ENCODE data around the gene ACTR3C. TPM values are rescaled to one million over a fixed set of nuclear protein-coding genes. Genes with fewer than 3 reads are reported as not detected.

ACTR3C gene
- total RNA-seq, 1 donor from 2014 or later = 14.1 TPM

GRCh38 chr7:150338166-150338829, 15.0 kb upstream of the ACTR3C start:
- intact Hi-C loops (cut with micrococcal nuclease) = no loop called here

DNA sequence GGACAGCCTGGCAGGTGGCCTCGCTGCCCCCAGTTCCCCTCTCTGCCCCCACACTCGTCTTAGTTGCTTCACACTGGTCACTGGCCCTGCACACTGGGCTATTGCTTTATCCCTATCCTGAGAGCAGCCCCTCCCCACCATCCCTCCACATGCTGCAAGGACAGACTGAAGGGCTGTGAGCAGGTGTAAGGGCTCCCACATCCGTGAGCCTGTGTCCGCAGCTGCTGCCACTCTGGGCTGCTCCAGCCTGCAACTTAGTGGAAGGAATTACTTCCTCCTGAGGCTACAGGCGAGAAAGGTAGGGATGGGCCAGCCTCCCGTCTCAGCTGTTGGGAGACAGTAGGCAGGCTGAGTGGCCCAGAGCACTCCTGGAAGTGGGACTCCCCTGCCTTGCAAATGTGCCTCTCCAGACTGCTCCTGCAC, 14.3 kb upstream of the ACTR3C start:
- intact Hi-C loops (cut with micrococcal nuclease) = no loop called here

GRCh38 chr7:150337179-150337578, 13.8 kb upstream of the ACTR3C start:
- intact Hi-C loops (cut with micrococcal nuclease) = no loop called here

- intact Hi-C loops (cut with micrococcal nuclease) = no loop called here
Measured at GRCh38 chr7:150336746-150337145, 13.4 kb upstream of the ACTR3C start.

DNA sequence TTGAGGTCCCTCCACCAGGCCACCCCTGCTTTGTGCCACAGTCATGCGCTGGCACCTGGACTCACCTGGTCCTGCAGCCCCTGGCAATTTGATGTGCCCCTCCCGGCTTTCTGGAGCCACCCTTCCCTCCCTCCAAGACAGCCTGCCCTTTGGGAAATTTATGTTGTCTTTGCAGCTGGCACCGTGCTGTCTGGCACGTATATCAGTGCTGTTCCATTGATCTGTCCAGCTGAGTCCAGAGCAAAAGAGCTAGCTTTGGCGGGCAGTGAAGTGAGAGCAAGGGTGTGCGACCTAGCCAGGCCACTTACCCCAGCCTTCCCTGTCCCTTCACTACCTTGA, 12.4 kb upstream of the ACTR3C start:
- intact Hi-C loops (cut with micrococcal nuclease) = no loop called here

DNA sequence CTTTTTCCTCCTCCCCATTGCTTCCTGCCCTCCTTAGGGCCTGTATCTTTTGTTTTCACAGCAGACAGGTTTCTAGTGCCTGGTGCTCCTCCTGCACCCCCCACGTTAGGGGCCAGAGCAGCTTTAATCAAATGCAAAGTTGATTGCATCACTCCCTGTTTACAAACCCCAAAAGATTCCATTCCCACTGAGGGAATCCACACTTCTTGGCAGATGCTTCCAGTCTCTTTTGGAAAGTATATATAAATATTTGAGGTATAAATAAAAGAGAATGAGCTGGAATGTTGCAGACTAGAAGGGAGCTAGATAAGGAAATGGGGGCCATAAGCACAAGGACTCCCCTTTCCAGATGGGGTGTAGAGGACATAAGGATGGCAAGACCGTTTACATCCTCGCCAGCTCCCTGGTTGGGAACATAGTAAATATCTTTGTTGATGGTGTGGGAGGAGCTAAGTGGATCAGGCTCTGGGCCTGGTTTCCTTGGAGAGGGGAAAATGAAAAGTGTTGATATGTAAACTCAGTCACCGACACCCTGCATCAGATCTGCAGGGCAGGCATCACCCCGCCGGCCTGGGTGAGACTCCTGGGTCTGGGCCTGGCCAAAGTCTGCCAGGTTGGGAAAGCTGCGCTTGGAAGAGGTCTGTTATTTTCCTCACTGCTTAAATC, 11.9 kb upstream of the ACTR3C start:
- intact Hi-C loops (cut with micrococcal nuclease) = no loop called here

GRCh38 chr7:150334108-150334507, 10.8 kb upstream of the ACTR3C start:
- intact Hi-C loops (cut with micrococcal nuclease) = no loop called here

- intact Hi-C loops (cut with micrococcal nuclease) = no loop called here
Measured at GRCh38 chr7:150333659-150334058, 10.3 kb upstream of the ACTR3C start.

GRCh38 chr7:150332852-150333635, 9.7 kb upstream of the ACTR3C start:
- intact Hi-C loops (cut with micrococcal nuclease) = no loop called here

DNA sequence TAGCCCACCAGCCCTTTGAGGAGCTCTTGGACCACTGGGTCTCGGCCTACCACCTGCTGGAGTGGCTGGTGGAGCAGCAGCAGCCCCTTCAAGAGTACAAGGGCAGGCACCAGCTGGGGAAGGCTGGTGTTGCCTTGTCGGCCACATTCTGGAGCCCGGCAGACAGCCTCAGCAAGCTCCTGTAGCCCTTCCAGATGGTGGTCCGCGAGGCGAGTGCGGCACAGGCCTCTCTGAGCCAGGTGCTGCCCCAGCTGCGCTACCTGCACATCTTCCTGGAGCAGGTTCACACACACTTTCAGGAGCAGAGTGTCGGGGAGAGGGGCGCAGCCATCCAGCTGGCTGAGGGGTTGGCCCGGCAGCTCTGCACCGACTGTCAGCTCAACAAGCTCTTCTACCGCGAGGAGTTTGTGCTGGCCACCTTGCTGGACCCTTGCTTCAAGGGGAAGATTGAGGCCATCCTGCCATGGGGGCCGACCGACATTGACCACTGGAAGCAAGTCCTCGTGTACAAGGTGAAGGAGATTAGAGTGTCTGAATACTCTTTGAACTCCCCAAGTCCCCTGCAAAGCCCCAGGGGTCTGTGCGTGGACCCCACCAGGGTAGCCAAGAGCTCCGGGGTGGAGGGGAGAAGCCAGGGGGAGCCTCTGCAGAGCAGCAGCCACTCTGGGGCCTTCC, 7.0 kb upstream of the ACTR3C start:
- intact Hi-C loops (cut with micrococcal nuclease) = no loop called here

DNA sequence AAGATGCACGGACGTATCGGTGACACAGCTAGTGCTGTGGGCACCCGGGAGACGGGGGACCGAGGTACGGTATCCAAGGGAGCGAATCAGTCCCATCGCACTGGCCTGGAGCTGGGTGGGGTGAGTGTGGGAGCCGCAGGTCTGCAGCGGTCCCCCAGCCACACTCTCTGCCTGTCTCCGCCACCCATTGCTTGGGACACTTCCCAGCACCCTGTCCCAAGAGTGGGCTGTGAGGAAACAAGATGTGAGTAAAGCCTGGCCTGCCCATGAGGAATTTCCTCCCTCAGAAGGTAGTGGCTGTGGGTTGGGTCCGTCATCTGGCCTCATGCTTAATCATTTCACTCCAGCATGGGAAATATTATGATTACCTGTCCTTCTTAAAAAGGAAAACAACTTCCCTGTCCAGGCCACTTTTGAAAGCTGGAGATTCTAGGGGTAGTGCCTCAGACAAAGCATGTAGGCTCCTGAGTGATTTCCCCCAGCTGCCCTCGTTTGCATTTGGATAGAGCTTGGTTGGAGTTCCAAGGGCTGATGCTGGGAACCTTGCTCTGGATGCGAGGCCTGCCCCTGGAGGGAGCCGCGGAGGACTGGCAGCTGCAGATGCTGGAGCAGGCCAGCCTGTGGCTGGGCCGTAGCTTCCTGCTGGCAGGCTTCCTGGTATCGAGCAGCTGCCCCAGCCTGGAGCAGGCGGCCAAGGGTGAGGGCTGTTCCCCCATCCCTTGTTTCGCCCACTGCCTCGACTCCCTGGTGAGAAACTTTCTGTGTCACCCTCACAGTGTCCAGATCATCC, 6.2 kb upstream of the ACTR3C start:
- intact Hi-C loops (cut with micrococcal nuclease) = loop anchor here (10.0 kb wide), 2 partner anchors 615 to 1205 kb away; partner anchors contain the start of gene ZNF425

DNA sequence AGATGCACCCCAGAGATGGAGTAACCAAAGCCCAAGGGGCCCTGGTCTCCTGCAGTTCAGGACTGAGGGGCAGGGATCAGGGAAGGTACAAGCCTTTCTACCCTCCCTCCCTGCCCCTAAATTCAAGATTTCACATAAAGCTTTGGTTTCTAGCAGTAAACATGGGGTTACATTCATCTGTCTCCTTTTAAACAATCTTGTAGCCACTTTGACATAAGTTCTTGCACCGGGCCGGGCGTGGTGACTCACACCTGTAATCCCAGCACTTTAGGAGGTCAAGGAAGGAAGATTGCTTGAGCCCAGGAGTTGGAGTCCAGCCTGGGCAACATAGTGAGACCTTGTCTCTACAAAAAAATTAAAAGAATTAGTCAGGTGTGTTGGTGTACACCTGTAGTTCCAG, 4.0 kb upstream of the ACTR3C start:
- intact Hi-C loops (cut with micrococcal nuclease) = loop anchor here (10.0 kb wide), 2 partner anchors 613 to 1203 kb away; partner anchors contain the start of gene ZNF425

DNA sequence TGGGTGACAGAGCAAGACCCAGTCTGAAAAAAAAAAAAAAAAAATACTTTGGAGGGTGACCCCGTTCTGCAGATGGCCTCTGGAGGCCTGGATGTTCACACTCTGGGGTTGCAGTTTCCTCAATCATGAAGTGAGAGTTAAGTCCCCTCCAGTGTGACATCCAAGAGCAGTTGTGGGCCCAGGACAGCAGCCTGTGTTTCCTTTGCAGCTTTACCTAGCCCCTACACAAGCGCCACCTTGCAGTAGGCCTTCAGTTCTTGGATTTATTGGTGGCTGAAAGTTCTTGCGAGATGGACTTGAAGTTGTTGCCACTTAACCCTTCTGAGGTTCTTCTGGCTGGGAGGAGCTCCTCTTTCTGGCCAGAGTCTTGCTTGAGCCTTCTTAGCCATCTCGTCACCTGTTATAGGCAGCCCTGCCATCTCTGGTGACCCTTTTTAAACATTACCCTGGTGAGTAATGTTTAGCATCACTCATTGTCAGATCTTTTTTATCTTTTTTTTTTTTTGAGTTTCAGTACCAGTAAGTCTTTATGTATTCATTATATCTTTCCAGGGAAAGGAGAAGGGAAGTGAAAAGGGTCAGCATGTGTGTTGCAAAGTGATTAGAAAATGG, 3.4 kb upstream of the ACTR3C start:
- intact Hi-C loops (cut with micrococcal nuclease) = loop anchor here (10.0 kb wide), 2 partner anchors 612 to 1202 kb away; partner anchors contain the start of gene ZNF425

DNA sequence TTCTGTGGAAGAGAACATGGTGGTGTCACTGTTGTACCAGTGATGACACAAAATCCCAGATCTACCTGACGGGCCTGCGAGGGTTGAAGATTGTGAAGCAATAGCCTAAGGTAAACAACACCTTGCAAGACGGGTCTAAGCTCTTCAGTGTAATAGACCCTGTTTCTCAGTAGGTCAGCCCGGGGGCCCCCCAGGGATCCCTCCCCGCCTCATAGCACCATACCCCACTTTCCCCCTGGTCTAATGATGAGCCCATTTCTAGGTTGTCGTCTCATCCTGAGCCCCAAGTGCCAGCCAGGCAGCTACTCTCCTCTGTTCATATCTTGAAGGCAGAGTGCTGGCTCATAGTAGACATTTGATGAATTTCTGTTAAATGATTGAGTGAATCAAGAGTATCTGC, 2.6 kb upstream of the ACTR3C start:
- intact Hi-C loops (cut with micrococcal nuclease) = loop anchor here (10.0 kb wide), 2 partner anchors 611 to 1201 kb away; partner anchors contain the start of gene ZNF425

- intact Hi-C loops (cut with micrococcal nuclease) = loop anchor here (10.0 kb wide), 2 partner anchors 610 to 1200 kb away; partner anchors contain the start of gene ZNF425
Measured at GRCh38 chr7:150325110-150325611, 1.8 kb upstream of the ACTR3C start.

- intact Hi-C loops (cut with micrococcal nuclease) = loop anchor here (5.0 to 10.0 kb wide), 7 partner anchors 193 to 1200 kb away; partner anchors contain the start of genes FASTK, GIMAP4, NUB1 and RHEB
Measured at GRCh38 chr7:150324373-150324961, 1.1 kb upstream of the ACTR3C start.

- intact Hi-C loops (cut with micrococcal nuclease) = loop anchor here (1.0 to 10.0 kb wide), 13 partner anchors 37 to 1199 kb away; partner anchors contain the start of genes FASTK, GIMAP4, NUB1 and RHEB
Measured at GRCh38 chr7:150323682-150324372, 482 bp upstream of the ACTR3C start.

GRCh38 chr7:150322114-150322832, 1.1 kb downstream of the ACTR3C start:
- intact Hi-C loops (cut with micrococcal nuclease) = loop anchor here (1.0 to 10.0 kb wide), 15 partner anchors 35 to 1197 kb away; partner anchors contain the start of genes ABCF2, ATP6V0E2, FASTK and GIMAP4
